ENCODE results near the gene MZT2A.
"Not testable (repeated sequence)": the region's sequence is repeated elsewhere in the genome, so short reads cannot be mapped to it uniquely, and the experiment has no call there.

DNA sequence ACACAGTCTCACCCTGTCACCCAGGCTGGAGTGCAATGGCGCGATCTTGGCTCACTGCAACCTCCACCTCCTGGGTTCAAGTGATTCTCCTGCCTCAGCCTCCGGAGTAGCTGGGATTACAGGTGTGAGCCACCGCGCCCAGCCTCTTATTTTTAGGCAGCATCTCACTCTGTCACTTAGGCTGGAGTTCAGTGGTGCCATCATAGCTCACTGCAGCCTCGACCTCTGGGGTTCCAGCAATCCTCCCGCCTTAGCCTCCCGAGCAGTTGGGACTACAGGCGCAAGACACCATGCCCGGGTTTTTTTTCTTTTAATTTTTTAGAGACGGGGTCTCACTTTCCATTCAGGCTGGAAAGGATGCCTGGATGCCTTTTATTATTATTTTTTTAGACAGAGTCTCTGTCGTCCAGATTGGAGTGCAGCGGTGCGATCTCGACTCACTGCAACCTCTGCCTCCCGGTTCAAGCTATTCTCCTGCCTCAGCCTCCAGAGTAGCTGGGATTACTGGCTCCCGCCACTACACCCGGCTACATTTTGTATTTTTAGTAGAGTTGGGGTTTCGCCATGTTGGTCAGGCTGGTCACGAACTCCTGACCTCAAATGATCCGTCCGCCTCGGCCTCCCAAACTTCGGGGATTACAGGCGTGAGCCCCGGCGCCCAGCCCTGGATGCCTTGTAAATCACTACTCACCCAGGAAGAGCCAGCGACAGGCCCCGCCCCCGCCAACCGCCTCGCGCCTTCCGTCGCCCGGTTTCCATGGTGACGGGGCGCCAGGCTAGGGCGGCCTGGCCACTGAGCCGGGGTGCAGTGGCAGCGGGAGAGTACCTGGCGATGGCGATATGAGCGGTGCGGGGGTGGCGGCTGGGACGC, 35.2 kb upstream of the MZT2A start, which contains the start of gene CCDC74A:
- not testable (repeated sequence) for TF ChIP-seq POLR2A, EP300, POLR2AphosphoS5 (IDR thresholded peaks at IDR 0.05)
- TF ChIP-seq, protein P1, sequence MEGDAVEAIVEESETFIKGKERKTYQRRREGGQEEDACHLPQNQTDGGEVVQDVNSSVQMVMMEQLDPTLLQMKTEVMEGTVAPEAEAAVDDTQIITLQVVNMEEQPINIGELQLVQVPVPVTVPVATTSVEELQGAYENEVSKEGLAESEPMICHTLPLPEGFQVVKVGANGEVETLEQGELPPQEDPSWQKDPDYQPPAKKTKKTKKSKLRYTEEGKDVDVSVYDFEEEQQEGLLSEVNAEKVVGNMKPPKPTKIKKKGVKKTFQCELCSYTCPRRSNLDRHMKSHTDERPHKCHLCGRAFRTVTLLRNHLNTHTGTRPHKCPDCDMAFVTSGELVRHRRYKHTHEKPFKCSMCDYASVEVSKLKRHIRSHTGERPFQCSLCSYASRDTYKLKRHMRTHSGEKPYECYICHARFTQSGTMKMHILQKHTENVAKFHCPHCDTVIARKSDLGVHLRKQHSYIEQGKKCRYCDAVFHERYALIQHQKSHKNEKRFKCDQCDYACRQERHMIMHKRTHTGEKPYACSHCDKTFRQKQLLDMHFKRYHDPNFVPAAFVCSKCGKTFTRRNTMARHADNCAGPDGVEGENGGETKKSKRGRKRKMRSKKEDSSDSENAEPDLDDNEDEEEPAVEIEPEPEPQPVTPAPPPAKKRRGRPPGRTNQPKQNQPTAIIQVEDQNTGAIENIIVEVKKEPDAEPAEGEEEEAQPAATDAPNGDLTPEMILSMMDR (IDR thresholded peaks at IDR 0.05), result not testable (repeated sequence)

All from gastroesophageal sphincter (tissue), 3 donors.